Liver (tissue), 9 donors: ENCODE measurements around the gene SLX9. TPM values are rescaled to one million over a fixed set of nuclear protein-coding genes. Genes with fewer than 3 reads are reported as not detected.
A peak's percentile ranks its signal among the peaks of the same experiment; 100 is the strongest.

Experiments
- DNase-seq: peaks from one replicate; pipeline ENCODE4 v3.0.0-alpha.2; 2017; ENCODE audit warnings: low spot score
- H3K27ac ChIP-seq, 2 donors: one replicate each; pipeline ENCODE4 v1.7.0; 2013; ENCODE audit warnings: inconsistent platforms in 2 of 2, low read length in 2 of 2, control low read depth in 1 of 2, low read depth in 1 of 2, mild to moderate bottlenecking in 1 of 2
- H3K27me3 ChIP-seq, 4 donors: one replicate each; pipeline versions ENCODE4 v1.6.1 to v1.7.0; 2013; ENCODE audit warnings: low read length in 3 of 4, inconsistent platforms in 1 of 4, mild to moderate bottlenecking in 1 of 4, moderate library complexity in 1 of 4; ENCODE audit not compliant: control insufficient read depth in 4 of 4, insufficient read depth in 4 of 4
- H3K36me3 ChIP-seq, 4 donors: one replicate each; pipeline versions ENCODE4 v1.6.1 to v1.7.0; 2013; ENCODE audit warnings: low read length in 3 of 4, mild to moderate bottlenecking in 3 of 4, low read depth in 1 of 4, moderate library complexity in 1 of 4; ENCODE audit not compliant: control insufficient read depth in 4 of 4, insufficient read depth in 3 of 4
- H3K4me1 ChIP-seq, 4 donors: one replicate each; pipeline versions ENCODE4 v1.6.1 to v1.7.0; 2013; ENCODE audit warnings: low read length in 3 of 4, mild to moderate bottlenecking in 3 of 4, moderate library complexity in 1 of 4; ENCODE audit not compliant: control insufficient read depth in 4 of 4, insufficient read depth in 4 of 4
- H3K4me3 ChIP-seq, 3 donors: one replicate each; pipeline versions ENCODE4 v1.6.1 to v1.7.0; 2013; ENCODE audit warnings: low read length in 3 of 3, control low read depth in 1 of 3, low read depth in 1 of 3, mild to moderate bottlenecking in 1 of 3
- H3K9ac ChIP-seq, 2 donors: one replicate each; pipeline ENCODE4 v1.7.0; 2013; ENCODE audit warnings: low read length in 2 of 2, mild to moderate bottlenecking in 2 of 2, moderate library complexity in 2 of 2, control low read depth in 1 of 2, low read depth in 1 of 2
- H3K9me3 ChIP-seq, 4 donors: one replicate each; pipeline versions ENCODE4 v1.6.1 to v1.7.0; 2013; ENCODE audit warnings: low read length in 3 of 4; ENCODE audit not compliant: control insufficient read depth in 4 of 4
- ATF3 ChIP-seq: IDR thresholded peaks from 2 replicates; pipeline ENCODE4 v1.6.1; 2016; ENCODE audit warnings: antibody characterized with exemption
- CTCF ChIP-seq: fragments of 150-350 bp; IDR thresholded peaks from 2 replicates; pipeline ENCODE4 v1.5.1; 2017; ENCODE audit warnings: improper control_type of control experiment, low read depth, low read length; ENCODE audit not compliant: missing input control
- EGR1 ChIP-seq, 2 donors: IDR thresholded peaks; 2 replicates each; pipeline ENCODE4 v1.6.1; 2016 to 2018; ENCODE audit warnings: antibody characterized with exemption in 2 of 2, low read depth in 2 of 2
- FOXA2 ChIP-seq: IDR thresholded peaks from 2 replicates; pipeline ENCODE4 v1.6.1; 2016; ENCODE audit warnings: antibody characterized with exemption
- GABPA ChIP-seq, 2 donors: IDR thresholded peaks in 1 of 2; conservative IDR thresholded peaks in 1 of 2; 2 replicates each; pipeline ENCODE4 v1.6.1; 2016; ENCODE audit warnings: antibody characterized with exemption in 2 of 2, mild to moderate bottlenecking in 1 of 2, moderate library complexity in 1 of 2
- HNF4A ChIP-seq, 2 donors: conservative IDR thresholded peaks; 2 replicates each; pipeline ENCODE4 v1.6.1; 2016; ENCODE audit warnings: antibody characterized with exemption in 2 of 2, mild to moderate bottlenecking in 2 of 2
- JUND ChIP-seq, 2 donors: IDR thresholded peaks; 2 replicates each; pipeline ENCODE4 v1.6.1; 2016; ENCODE audit warnings: antibody characterized with exemption in 2 of 2
- MAX ChIP-seq: IDR thresholded peaks from 2 replicates; pipeline ENCODE4 v1.6.1; 2016; ENCODE audit warnings: antibody characterized with exemption
- NR2F2 ChIP-seq: IDR thresholded peaks from 2 replicates; pipeline ENCODE4 v1.6.1; 2016; ENCODE audit warnings: antibody characterized with exemption
- RAD21 ChIP-seq, 2 donors: IDR thresholded peaks; 2 replicates each; pipeline ENCODE4 v1.6.1; 2016; ENCODE audit warnings: antibody characterized with exemption in 2 of 2, mild to moderate bottlenecking in 2 of 2
- RXRA ChIP-seq, 2 donors: IDR thresholded peaks; 2 replicates each; pipeline ENCODE4 v1.6.1; 2017 to 2018; ENCODE audit warnings: antibody characterized with exemption in 2 of 2, mild to moderate bottlenecking in 1 of 2
- SP1 ChIP-seq: IDR thresholded peaks from 2 replicates; pipeline ENCODE4 v1.6.1; 2018; ENCODE audit warnings: antibody characterized with exemption, mild to moderate bottlenecking
- TAF1 ChIP-seq: conservative IDR thresholded peaks from 2 replicates; pipeline ENCODE4 v1.6.1; 2016; ENCODE audit warnings: antibody characterized with exemption, mild to moderate bottlenecking
- YY1 ChIP-seq: IDR thresholded peaks from 2 replicates; pipeline ENCODE4 v1.6.1; 2016; ENCODE audit warnings: antibody characterized with exemption, mild to moderate bottlenecking
- ZBTB33 ChIP-seq: IDR thresholded peaks from 2 replicates; pipeline ENCODE4 v1.6.1; 2016; ENCODE audit warnings: antibody characterized with exemption
- WGBS: extraction: QIAGEN DNeasy Blood & Tissue Kit; methylation state at CpG from one replicate; pipeline ENCODE4 v1.1.7; 2013; 5-methylcytosine and 5-hydroxymethylcytosine counted together
- polyA plus RNA-seq, 2 donors: library from polyadenylated mRNA; stranded (reverse) in 1 of 2; unstranded in 1 of 2; fragments of 200-250 nt in 1 of 2; fragments of >200 nt in 1 of 2; fragmentation: Nextera tagmentation in 1 of 2; extraction: Ambion mirVana in 1 of 2; gene quantifications; one replicate each; pipeline versions ENCODE4 v1.2.1 to v1.2.3, GENCODE V29; 2013 to 2015
- total RNA-seq, 2 donors: library from RNA; depleted of rRNA; stranded (reverse); fragments of >200 nt; gene quantifications; one replicate each; pipeline ENCODE4 v1.2.3, GENCODE V29; 2014
- TF ChIP-seq, protein P1 (sequence below): IDR thresholded peaks from 2 replicates; pipeline ENCODE4 v1.6.1; 2016; ENCODE audit warnings: antibody characterized with exemption, mild to moderate bottlenecking
- donor health status: healthy.
- donor health status: healthy.
- donor health status: healthy.
- donor health status: healthy.
- donor health status: healthy.

The SLX9 gene
- total and polyA plus RNA-seq, 4 donors: 7.5 to 20.3 (median 12.2) TPM

DNA sequence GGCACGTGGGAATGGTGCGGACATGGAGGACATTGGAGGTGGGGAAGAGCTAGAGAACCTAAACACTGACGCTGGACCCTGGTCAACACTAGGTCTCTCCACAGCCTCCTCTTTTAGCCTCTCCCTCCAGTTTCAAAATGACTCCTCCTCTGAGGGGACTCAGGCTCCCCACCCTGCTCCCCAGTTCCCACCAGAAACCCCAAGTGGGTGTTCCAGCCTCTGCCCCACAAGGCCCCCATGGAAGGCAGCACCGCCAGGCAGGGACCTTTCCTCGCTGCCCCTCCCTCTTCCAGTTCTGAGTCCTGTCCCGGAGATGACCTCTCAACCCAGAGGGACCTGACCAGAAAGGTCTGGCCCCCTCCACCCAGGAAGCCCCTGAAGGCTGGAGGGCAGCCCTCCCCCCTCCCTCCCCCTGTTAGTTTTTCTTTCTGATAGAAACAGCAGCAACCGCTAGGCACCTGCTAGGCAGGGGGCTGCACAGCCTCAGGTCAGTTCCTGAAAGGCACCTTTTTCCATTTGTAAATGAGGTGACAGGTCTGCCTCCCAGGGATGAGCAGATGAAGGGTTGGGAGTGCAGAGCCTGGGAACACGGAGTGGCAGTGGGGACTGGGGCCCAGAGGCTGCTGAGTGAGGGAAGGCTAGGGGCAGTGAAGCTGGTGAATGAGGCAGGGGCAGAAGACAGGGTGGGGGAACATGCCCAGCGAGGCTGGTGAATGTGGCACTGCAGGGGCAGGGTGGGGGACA is 9.9 kb upstream of the SLX9 start:
- Histone ChIP-seq H3K4me1 (peaks cover 15 to 22% (median 17%) of the 10 kb centered on the region in 4 donors), H3K9me3 (no peaks in the 10 kb centered on the region), H3K27ac (peak overlapping the region in 1 of 2 donors; percentile 46), H3K4me3 (no peak overlapping the region), H3K27me3 (no peaks in the 10 kb centered on the region), H3K9ac (no peak overlapping the region), H3K36me3 (no peaks in the 10 kb centered on the region)
- WGBS: 87% methylated on average over 9 of the region's 9 CpGs
- TF ChIP-seq ZBTB33 (no peak), JUND (IDR thresholded peaks at IDR 0.05) (no peak), SP1 (no peak), TAF1 (no peak), HNF4A (conservative IDR thresholded peaks at IDR 0.05) (no peak), YY1 (no peak), GABPA (IDR thresholded peaks at IDR 0.05 in 1 of 2, conservative IDR thresholded peaks at IDR 0.05 in 1 of 2) (no peak), EGR1 (IDR thresholded peaks at IDR 0.05; ENCODE audit: low read depth in 2 of 2) (no peak), RXRA (IDR thresholded peaks at IDR 0.05) (no peak), CTCF (no peak)
- TF ChIP-seq, protein P1, sequence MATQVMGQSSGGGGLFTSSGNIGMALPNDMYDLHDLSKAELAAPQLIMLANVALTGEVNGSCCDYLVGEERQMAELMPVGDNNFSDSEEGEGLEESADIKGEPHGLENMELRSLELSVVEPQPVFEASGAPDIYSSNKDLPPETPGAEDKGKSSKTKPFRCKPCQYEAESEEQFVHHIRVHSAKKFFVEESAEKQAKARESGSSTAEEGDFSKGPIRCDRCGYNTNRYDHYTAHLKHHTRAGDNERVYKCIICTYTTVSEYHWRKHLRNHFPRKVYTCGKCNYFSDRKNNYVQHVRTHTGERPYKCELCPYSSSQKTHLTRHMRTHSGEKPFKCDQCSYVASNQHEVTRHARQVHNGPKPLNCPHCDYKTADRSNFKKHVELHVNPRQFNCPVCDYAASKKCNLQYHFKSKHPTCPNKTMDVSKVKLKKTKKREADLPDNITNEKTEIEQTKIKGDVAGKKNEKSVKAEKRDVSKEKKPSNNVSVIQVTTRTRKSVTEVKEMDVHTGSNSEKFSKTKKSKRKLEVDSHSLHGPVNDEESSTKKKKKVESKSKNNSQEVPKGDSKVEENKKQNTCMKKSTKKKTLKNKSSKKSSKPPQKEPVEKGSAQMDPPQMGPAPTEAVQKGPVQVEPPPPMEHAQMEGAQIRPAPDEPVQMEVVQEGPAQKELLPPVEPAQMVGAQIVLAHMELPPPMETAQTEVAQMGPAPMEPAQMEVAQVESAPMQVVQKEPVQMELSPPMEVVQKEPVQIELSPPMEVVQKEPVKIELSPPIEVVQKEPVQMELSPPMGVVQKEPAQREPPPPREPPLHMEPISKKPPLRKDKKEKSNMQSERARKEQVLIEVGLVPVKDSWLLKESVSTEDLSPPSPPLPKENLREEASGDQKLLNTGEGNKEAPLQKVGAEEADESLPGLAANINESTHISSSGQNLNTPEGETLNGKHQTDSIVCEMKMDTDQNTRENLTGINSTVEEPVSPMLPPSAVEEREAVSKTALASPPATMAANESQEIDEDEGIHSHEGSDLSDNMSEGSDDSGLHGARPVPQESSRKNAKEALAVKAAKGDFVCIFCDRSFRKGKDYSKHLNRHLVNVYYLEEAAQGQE: no peak
- no peak for DNase-seq

DNA sequence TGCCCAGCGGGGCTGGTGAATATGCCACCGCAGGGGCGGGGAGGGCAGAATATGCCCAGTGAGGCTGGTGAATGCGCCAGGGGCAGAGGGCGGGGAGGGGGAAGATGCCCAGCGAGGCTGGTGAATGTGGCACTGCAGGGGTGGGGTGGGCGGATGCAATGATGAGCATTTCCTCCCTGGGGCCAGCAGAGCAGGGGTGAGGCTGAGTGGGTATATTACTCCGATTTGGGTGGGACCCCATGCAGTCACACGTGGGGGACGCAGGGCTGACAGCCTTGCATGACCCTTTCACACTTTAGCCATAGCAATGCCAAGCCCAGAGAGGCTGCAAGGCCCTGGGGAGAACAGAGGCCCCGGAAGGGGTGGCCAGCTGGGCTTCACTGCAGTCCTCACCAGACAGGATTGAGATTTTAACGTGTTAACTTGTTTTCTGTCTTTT is 9.3 kb upstream of the SLX9 start:
- TF ChIP-seq RAD21 (IDR thresholded peaks at IDR 0.05): no peak
- TF ChIP-seq, protein P1: no peak
- TF ChIP-seq ATF3: no peak
- TF ChIP-seq HNF4A (conservative IDR thresholded peaks at IDR 0.05): no peak
- no peak for TF ChIP-seq TAF1
- no peak for TF ChIP-seq FOXA2
- TF ChIP-seq MAX: no peak
- no peak for TF ChIP-seq NR2F2
- no peak for TF ChIP-seq YY1
- no peak for TF ChIP-seq RXRA (IDR thresholded peaks at IDR 0.05)
- no peak for TF ChIP-seq ZBTB33
- Histone ChIP-seq H3K9me3 (no peaks in the 10 kb centered on the region), H3K36me3 (no peaks in the 10 kb centered on the region), H3K4me3 (no peak overlapping the region), H3K27ac (peak overlapping the region in 1 of 2 donors; percentile 46), H3K4me1 (peaks cover 15 to 22% (median 17%) of the 10 kb centered on the region in 4 donors), H3K9ac (no peak overlapping the region), H3K27me3 (no peaks in the 10 kb centered on the region)
- 67% methylated on average over 12 of the region's 12 CpGs for WGBS
- DNase-seq: no peak
